GM19099 (cell line): Measurements from ENCODE around the gene CCT8.

Source experiments
- POLR2A ChIP-seq: IDR thresholded peaks from 3 replicates; pipeline ENCODE4 v1.6.1; 2011; ENCODE audit warnings: low read depth; ENCODE audit not compliant: insufficient read length; ENCODE audit errors: extremely low read depth

CCT8 gene

GRCh38 chr21:29053656-29054055 is 19.8 kb downstream of the CCT8 start:
- TF ChIP-seq POLR2A: peak; percentile 24

- TF ChIP-seq POLR2A: peak; percentile 1
Measured at GRCh38 chr21:29053011-29053553, 20.4 kb downstream of the CCT8 start.

GRCh38 chr21:29052224-29052623 is 21.2 kb downstream of the CCT8 start:
- no peak for TF ChIP-seq POLR2A

GRCh38 chr21:29034678-29035077 is 38.8 kb downstream of the CCT8 start:
- TF ChIP-seq POLR2A: no peak

GRCh38 chr21:29033871-29034270 is 39.6 kb downstream of the CCT8 start:
- no peak for TF ChIP-seq POLR2A

- TF ChIP-seq POLR2A: no peak
Measured at GRCh38 chr21:29033301-29033700, 40.1 kb downstream of the CCT8 start.

GRCh38 chr21:29030909-29031308 is 42.5 kb downstream of the CCT8 start:
- no peak for TF ChIP-seq POLR2A

- TF ChIP-seq POLR2A: no peak
Measured at GRCh38 chr21:29029524-29029923, 43.9 kb downstream of the CCT8 start.

GRCh38 chr21:29025328-29025713 is 48.1 kb downstream of the CCT8 start:
- TF ChIP-seq POLR2A: no peak

- peak; percentile 87 for TF ChIP-seq POLR2A
Measured at GRCh38 chr21:29024474-29025327, 48.7 kb downstream of the CCT8 start, which contains the start of gene USP16. TSS of gene USP16 (plus strand) at chr21:29024668. CDS start at chr21:29027914, 3,246 bp downstream.

GRCh38 chr21:29022166-29022565 is 51.3 kb downstream of the CCT8 start:
- TF ChIP-seq POLR2A: no peak

GRCh38 chr21:29018540-29018939 is 54.9 kb downstream of the CCT8 start:
- TF ChIP-seq POLR2A: no peak

GRCh38 chr21:29017639-29018237 is 55.7 kb downstream of the CCT8 start:
- TF ChIP-seq POLR2A: no peak

- TF ChIP-seq POLR2A: no peak
Measured at GRCh38 chr21:29008367-29008766, 65.1 kb downstream of the CCT8 start.

GRCh38 chr21:29007810-29008209 is 65.6 kb downstream of the CCT8 start:
- no peak for TF ChIP-seq POLR2A

GRCh38 chr21:29007135-29007534 is 66.3 kb downstream of the CCT8 start:
- TF ChIP-seq POLR2A: no peak
